Measurements from ENCODE around the gene FUCA2.
"Not testable (repeated sequence)": the region's sequence is repeated elsewhere in the genome, so short reads cannot be mapped to it uniquely, and the experiment has no call there.

FUCA2 gene

GRCh38 chr6:143490775-143491174, 20.7 kb downstream of the FUCA2 start:
- FAIRE-seq = no peak

GRCh38 chr6:143490244-143490643, 21.3 kb downstream of the FUCA2 start:
- FAIRE-seq = no peak

- FAIRE-seq = no peak
Measured at GRCh38 chr6:143486752-143487151, 24.8 kb downstream of the FUCA2 start.

- FAIRE-seq = no peak
Measured at GRCh38 chr6:143485967-143486366, 25.6 kb downstream of the FUCA2 start.

GRCh38 chr6:143482593-143482992, 28.9 kb downstream of the FUCA2 start:
- FAIRE-seq = peak; percentile 43

GRCh38 chr6:143478479-143479062, 32.9 kb downstream of the FUCA2 start:
- no peak for FAIRE-seq

GRCh38 chr6:143476545-143476944, 35.0 kb downstream of the FUCA2 start:
- FAIRE-seq = no peak

GRCh38 chr6:143471822-143472221, 39.7 kb downstream of the FUCA2 start:
- FAIRE-seq = no peak

- not testable (repeated sequence) for FAIRE-seq
Measured at GRCh38 chr6:143468823-143469222, 42.7 kb downstream of the FUCA2 start.

- no peak for FAIRE-seq
Measured at GRCh38 chr6:143468026-143468425, 43.5 kb downstream of the FUCA2 start.

GRCh38 chr6:143465546-143465945, 46.0 kb downstream of the FUCA2 start:
- no peak for FAIRE-seq

- no peak for FAIRE-seq
Measured at GRCh38 chr6:143457563-143458359, 53.8 kb downstream of the FUCA2 start.

GRCh38 chr6:143451531-143451930, 60.0 kb downstream of the FUCA2 start:
- FAIRE-seq = no peak

- FAIRE-seq = no peak
Measured at GRCh38 chr6:143450453-143451371, 60.8 kb downstream of the FUCA2 start, which contains the start of the genes ADAT2 and PEX3. TSS of gene ADAT2 (minus strand) at chr6:143450695. CDS start at chr6:143450658, 37 bp downstream. TSS of gene PEX3 (plus strand) at chr6:143450805. CDS start at chr6:143451043, 238 bp downstream.

- FAIRE-seq = no peak
Measured at GRCh38 chr6:143449714-143450452, 61.6 kb downstream of the FUCA2 start.

- no peak for FAIRE-seq
Measured at GRCh38 chr6:143449082-143449713, 62.3 kb downstream of the FUCA2 start.

- not testable (repeated sequence) for FAIRE-seq
Measured at GRCh38 chr6:143447865-143448264, 63.7 kb downstream of the FUCA2 start.
